DMS53 (cell line): ENCODE measurements around the gene VTI1B.
"Not testable (repeated sequence)": the region's sequence is repeated elsewhere in the genome, so short reads cannot be mapped to it uniquely, and the experiment has no call there.

Experiments
- DNase-seq: peaks from one replicate; lab custom pipeline; 2025; lab: John Stamatoyannopoulos, UW

The VTI1B gene

GRCh38 chr14:67630186-67630585 lies 44.2 kb downstream of the VTI1B start:
- no peak for DNase-seq

GRCh38 chr14:67627519-67627918 lies 46.9 kb downstream of the VTI1B start:
- no peak for DNase-seq

GRCh38 chr14:67626131-67626530 lies 48.3 kb downstream of the VTI1B start:
- DNase-seq = not testable (repeated sequence)

GRCh38 chr14:67623114-67623513 lies 51.3 kb downstream of the VTI1B start:
- peak; percentile 90 for DNase-seq

GRCh38 chr14:67622675-67623074 lies 51.8 kb downstream of the VTI1B start:
- DNase-seq = peak; percentile 88

- DNase-seq = peak; percentile 58
These were observed 54.1 kb downstream of the VTI1B start for GRCh38 chr14:67620217-67620785.

- peak; percentile 99 for DNase-seq
These were observed 54.8 kb downstream of the VTI1B start, which contains the start of gene ARG2 for GRCh38 chr14:67619446-67620216. TSS of gene ARG2 (plus strand) at chr14:67619920. CDS start at chr14:67619978, 58 bp downstream.

GRCh38 chr14:67618617-67619063 lies 55.8 kb downstream of the VTI1B start:
- DNase-seq = peak; percentile 86

GRCh38 chr14:67610491-67610890 lies 63.9 kb downstream of the VTI1B start:
- DNase-seq = no peak

GRCh38 chr14:67609642-67610310 lies 64.7 kb downstream of the VTI1B start:
- no peak for DNase-seq

GRCh38 chr14:67607646-67608045 lies 66.8 kb downstream of the VTI1B start:
- DNase-seq = no peak

- no peak for DNase-seq
These were observed 71.4 kb downstream of the VTI1B start for GRCh38 chr14:67602995-67603545.

- no peak for DNase-seq
These were observed 72.4 kb downstream of the VTI1B start for GRCh38 chr14:67602076-67602475.

- not testable (repeated sequence) for DNase-seq
These were observed 73.9 kb downstream of the VTI1B start for GRCh38 chr14:67600562-67600974.

- DNase-seq = peak; percentile 91
These were observed 74.5 kb downstream of the VTI1B start, which contains the start of gene PIGH for GRCh38 chr14:67599698-67600561. TSS of gene PIGH (minus strand) at chr14:67600268. CDS start at chr14:67600203, 65 bp downstream.
